ENCODE data around the gene KSR1. TPM values are rescaled to one million over a fixed set of nuclear protein-coding genes. Genes with fewer than 3 reads are reported as not detected.

Gene KSR1
- total RNA-seq, 4 donors from 2014 or later: 21.9 to 34.1 (median 29.0) TPM

DNA sequence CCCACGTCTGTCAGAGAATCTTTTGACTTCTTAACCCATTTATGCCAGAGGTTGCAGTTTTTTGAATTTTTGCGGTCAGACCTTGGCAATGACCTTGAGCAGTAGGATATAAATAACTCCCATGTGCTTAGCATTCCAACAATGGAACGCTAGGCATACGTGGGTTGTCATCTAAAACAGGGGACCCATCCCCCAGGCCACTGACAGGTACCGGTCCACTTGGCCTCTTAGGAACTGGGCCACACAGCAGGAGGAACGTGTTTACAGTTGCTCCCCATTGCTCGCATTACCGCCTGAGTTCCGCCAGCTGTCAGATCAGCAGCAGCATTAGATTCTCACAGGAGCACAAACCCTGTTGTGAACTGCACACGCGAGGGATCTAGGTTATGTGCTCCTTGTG lies 97.9 kb downstream of the KSR1 start:
- TF ChIP-seq, protein P1, sequence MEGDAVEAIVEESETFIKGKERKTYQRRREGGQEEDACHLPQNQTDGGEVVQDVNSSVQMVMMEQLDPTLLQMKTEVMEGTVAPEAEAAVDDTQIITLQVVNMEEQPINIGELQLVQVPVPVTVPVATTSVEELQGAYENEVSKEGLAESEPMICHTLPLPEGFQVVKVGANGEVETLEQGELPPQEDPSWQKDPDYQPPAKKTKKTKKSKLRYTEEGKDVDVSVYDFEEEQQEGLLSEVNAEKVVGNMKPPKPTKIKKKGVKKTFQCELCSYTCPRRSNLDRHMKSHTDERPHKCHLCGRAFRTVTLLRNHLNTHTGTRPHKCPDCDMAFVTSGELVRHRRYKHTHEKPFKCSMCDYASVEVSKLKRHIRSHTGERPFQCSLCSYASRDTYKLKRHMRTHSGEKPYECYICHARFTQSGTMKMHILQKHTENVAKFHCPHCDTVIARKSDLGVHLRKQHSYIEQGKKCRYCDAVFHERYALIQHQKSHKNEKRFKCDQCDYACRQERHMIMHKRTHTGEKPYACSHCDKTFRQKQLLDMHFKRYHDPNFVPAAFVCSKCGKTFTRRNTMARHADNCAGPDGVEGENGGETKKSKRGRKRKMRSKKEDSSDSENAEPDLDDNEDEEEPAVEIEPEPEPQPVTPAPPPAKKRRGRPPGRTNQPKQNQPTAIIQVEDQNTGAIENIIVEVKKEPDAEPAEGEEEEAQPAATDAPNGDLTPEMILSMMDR (IDR thresholded peaks at IDR 0.05; ENCODE audit: low read depth): no peak

DNA sequence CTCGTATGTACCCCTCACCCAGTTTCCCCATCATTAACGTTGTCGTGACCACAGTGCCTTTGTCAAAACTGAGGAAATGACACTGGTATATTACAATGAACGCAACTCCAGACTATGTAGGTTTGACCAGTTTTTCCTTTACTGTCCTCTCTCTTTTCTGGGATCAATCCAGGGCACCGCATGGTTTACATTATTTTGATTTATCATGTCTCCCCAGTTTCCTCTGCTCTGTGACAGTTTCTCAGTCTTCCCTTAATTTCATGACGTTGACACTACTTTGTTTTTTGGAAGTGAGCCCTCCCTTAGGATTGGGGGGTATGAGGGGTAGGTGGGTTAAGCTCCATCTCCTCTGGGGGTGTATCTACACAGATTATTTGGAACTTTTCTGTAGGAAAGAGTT lies 98.7 kb downstream of the KSR1 start:
- TF ChIP-seq, protein P1 (IDR thresholded peaks at IDR 0.05; ENCODE audit: low read depth): no peak

DNA sequence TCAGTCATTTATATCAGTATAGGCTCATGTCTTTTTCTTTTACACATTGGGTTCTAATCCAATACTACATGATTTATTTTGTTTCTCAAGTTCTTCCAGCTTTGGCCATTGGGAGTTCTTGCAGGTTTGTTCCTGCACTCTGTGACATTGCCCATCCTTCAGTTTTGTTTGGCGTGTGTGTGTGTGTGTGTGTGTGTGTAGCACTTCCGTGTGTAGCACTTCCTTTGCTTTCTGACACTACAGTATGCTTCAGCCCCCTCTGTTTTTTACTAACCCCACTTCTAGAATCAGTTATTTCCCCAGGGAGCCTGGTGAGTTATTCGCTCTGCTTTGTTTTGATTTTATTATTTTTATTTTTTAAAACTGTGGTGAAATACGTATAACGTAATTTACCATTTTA lies 99.1 kb downstream of the KSR1 start:
- TF ChIP-seq, protein P1 (IDR thresholded peaks at IDR 0.05; ENCODE audit: low read depth): no peak

DNA sequence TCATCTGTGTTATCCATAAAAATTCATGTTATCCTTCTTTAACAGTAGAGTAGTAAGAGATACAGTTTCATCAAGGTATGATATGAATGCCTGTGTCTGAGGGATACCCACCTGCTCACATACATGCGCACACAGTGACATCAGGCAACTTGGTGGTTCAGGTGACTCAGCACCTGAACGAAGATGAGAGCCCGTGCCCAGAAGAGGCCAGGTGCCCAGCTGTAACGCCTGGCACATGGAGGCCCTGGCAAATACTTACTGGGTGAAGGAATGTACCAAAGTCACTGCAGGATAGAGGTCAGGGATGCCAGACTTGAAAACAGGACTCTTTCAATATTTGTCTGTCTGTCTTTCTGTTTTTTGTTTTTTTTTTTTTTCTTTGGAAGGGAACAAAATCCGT lies 102.1 kb downstream of the KSR1 start:
- TF ChIP-seq, protein P1 (IDR thresholded peaks at IDR 0.05; ENCODE audit: low read depth): no peak

DNA sequence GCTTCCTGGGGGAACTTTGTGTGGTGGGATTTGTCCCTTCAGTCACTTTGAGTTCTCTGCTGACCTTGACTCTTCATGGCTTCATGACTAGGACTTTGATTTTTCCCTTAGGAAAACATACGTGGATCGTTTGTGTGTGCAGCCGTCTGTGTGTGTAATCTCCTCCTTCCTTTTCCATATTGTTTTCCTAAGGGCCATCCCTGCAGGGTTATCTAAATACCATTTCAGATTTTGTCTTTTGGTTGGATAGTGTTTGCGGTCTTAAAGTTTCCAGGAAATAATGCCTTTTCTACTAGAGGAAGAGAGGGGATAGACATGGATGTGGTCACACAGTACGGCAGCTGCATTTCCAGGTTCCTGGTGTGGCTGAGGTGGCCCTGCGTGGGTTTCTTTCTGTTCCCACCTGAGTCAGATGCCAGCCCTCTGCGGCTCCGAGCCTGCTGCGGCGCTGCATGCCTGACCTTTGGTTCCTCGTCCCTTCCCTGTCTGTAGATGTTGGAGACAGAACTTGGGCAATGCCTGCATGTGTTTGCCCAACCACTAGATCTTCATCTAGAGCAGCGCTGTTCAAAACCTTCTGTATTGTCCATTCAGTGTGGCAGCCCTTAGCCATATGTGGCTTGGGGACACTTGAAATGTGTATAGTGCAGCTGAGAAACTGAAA lies 102.7 kb downstream of the KSR1 start:
- TF ChIP-seq, protein P1 (IDR thresholded peaks at IDR 0.05; ENCODE audit: low read depth): no peak

DNA sequence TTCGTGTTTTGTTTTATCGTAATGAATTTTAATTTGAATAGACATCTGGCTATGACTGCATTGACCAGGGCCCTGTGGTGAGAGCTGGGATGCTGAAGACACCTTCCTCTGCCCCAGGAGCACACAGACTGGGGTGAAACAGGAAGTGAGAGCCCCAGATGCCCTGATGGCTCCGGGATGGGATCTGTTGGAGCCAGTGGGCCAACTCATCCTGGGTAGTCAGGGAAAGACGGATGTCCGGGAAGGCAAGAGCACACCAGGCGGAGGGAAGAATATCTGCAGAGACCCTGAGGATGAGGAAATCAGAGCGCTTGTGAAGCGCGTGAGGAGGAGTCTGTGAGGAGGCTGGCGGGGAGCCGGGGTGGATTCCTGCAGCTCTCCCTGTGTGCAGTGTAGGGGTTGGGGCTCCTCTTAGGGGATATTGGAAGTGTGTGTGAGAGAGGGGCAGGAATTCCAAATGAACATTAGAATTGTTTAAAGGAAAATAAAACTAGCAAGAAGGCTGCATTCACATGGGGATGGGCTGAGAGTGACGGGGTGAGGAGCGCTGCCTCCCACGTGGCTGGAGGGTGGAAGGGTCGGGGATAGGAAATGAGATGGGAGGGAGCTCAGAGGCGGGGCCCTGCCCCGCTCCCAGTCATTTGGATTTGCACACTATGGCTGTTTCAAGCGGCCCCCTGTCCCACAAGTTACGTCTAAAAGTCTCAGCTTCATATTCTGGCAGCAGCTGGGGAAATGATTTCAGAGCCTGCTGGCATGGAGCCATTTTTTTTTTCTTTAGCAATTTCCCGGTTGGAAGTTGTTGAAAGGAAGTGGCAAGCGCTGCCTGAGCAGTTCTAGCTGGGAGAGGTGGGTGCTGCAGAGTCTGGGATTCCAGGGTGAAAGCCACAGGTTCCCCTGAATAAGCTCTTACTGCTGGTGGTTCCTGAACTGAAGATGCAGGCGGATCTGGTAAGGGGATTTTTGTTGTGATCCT lies 103.5 kb downstream of the KSR1 start:
- TF ChIP-seq, protein P1 (IDR thresholded peaks at IDR 0.05; ENCODE audit: low read depth): no peak

DNA sequence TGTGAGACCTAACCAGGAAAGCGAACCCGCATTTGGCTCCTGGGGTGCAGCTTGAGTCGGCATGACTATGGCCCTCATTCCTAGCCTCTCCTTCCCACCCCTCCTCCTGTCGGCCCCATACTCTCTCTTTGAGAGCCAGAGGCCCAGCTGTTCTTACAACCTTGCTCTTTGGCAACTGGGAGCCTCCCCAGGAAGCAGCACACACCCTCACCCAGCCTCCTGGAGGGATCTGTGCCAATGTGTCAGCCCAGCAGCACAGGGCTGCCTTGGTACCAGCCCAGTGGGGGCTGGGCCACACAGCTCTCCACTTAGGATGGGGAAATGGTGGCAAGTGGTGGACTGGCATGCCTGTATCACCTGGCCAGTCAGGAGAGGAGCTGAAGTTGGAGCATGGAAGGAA lies 104.4 kb downstream of the KSR1 start:
- TF ChIP-seq, protein P1 (IDR thresholded peaks at IDR 0.05; ENCODE audit: low read depth): no peak
